HCT116 (cell line): ENCODE measurements around the gene PIEZO2. TPM values are rescaled to one million over a fixed set of nuclear protein-coding genes. Genes with fewer than 3 reads are reported as not detected.

ENCODE experiments used
- ATAC-seq: fragments of 200-7000 bp; cut with Tn5 transposase; 2 replicates; pipeline ENCODE4 v1.9.1; 2020; ENCODE audit warnings: mild to moderate bottlenecking, moderate library complexity
- BruUV-seq: library from RNA; stranded (reverse); fragments of 400-500 nt; replicated peaks from 2 replicates; lab custom pipeline; 2021; lab: Mats Ljungman, UMichigan
- CTCF ChIA-PET: fragments of 300-600 bp; sonication (Branson Sonifier 250); formaldehyde crosslinking; loops from one replicate; lab custom pipeline; 2021; ENCODE audit warnings: antibody characterized with exemption; lab: Charles Lee
- POLR2A ChIA-PET: fragments of 300-600, 350-600 bp; sonication (Branson Sonifier 250); formaldehyde crosslinking; loops from one replicate; lab custom pipeline; 2021; ENCODE audit warnings: antibody characterized with exemption; lab: Charles Lee
- RAD21 ChIA-PET, 2 experiments: fragments of 300-600 bp; sonication (Branson Sonifier 250); formaldehyde crosslinking; loops; one replicate each; lab custom pipeline; 2023; ENCODE audit warnings: low total read pairs in 2 of 2; ENCODE audit not compliant: uncharacterized antibody in 2 of 2, unreplicated experiment in 2 of 2, low non-redundant PET in 1 of 2; lab: Charles Lee
- DNase-seq: peaks from one replicate; pipeline ENCODE4 v3.0.0-alpha.2; 2010; ENCODE audit warnings: low read depth, low spot score
- H2AFZ ChIP-seq: fragments of 200-600 bp; shearing (Covaris generic), sonication (generic); 2 replicates; pipeline ENCODE4 v1.6.1; 2017; ENCODE audit warnings: low read depth, mixed run types, mixed read lengths, antibody characterized with exemption, low read length; ENCODE audit not compliant: poor library complexity, severe bottlenecking
- H3K27ac ChIP-seq: 2 replicates; pipeline ENCODE4 v1.5.1; 2012; ENCODE audit warnings: low read depth, low read length
- H3K27me3 ChIP-seq: fragments of 200-600 bp; sonication (generic); 2 replicates; pipeline ENCODE4 v1.6.1; 2016; ENCODE audit warnings: mixed run types, low read length, mixed read lengths; ENCODE audit not compliant: insufficient read depth
- H3K36me3 ChIP-seq, 2 experiments: fragments of 200-500 bp in 1 of 2; fragments of 200-600 bp in 1 of 2; sonication (Bioruptor generic) in 1 of 2; sonication (generic) in 1 of 2; 2 replicates each; pipeline versions ENCODE4 v1.5.1 to v1.6.1; 2014 to 2016; ENCODE audit warnings: low read length in 2 of 2, inconsistent platforms in 1 of 2, mixed read lengths in 1 of 2, mixed run types in 1 of 2; ENCODE audit not compliant: insufficient read depth in 2 of 2, control insufficient read depth in 1 of 2
- H3K4me1 ChIP-seq, 2 experiments: fragments of 200-600 bp in 1 of 2; sonication (generic) in 1 of 2; 2 replicates each; pipeline versions ENCODE4 v1.5.1 to v1.6.1; 2012 to 2017; ENCODE audit warnings: low read length in 2 of 2, inconsistent platforms in 1 of 2, mild to moderate bottlenecking in 1 of 2, mixed read lengths in 1 of 2, mixed run types in 1 of 2, moderate library complexity in 1 of 2; ENCODE audit not compliant: insufficient read depth in 2 of 2, control insufficient read depth in 1 of 2
- H3K4me2 ChIP-seq: fragments of 200-600 bp; sonication (generic); 2 replicates; pipeline ENCODE4 v1.6.1; 2017; ENCODE audit warnings: mixed run types, low read length, mixed read lengths
- H3K4me3 ChIP-seq, 2 experiments: fragments of 200-600 bp in 1 of 2; sonication (generic) in 1 of 2; replicated peaks in 1 of 2; 2 replicates each; pipeline ENCODE4 v1.5.1; 2011 to 2016; ENCODE audit warnings: low read length in 2 of 2, control low read depth in 1 of 2, low read depth in 1 of 2, mild to moderate bottlenecking in 1 of 2, mixed read lengths in 1 of 2, mixed run types in 1 of 2
- H3K79me2 ChIP-seq: fragments of 200-600 bp; sonication (generic); 2 replicates; pipeline ENCODE4 v1.6.1; 2017; ENCODE audit warnings: mild to moderate bottlenecking, mixed run types, low read length, moderate library complexity, mixed read lengths; ENCODE audit not compliant: insufficient read depth
- H3K9ac ChIP-seq: fragments of 200-600 bp; sonication (generic); 2 replicates; pipeline ENCODE4 v1.6.1; 2016; ENCODE audit warnings: low read length, mixed read lengths
- H3K9me2 ChIP-seq: fragments of 200-600 bp; sonication (generic), shearing (Covaris generic); 2 replicates; pipeline ENCODE4 v1.6.1; 2017; ENCODE audit warnings: mixed run types, mild to moderate bottlenecking, moderate library complexity; ENCODE audit not compliant: insufficient read depth
- H3K9me3 ChIP-seq, 2 experiments: fragments of 200-500 bp in 1 of 2; fragments of 200-600 bp in 1 of 2; sonication (Bioruptor generic) in 1 of 2; sonication (generic) in 1 of 2; 2 replicates each; pipeline ENCODE4 v1.6.1; 2014 to 2017; ENCODE audit warnings: low read length in 2 of 2, mixed read lengths in 2 of 2, inconsistent platforms in 1 of 2, low read depth in 1 of 2, mild to moderate bottlenecking in 1 of 2, mixed run types in 1 of 2, moderate library complexity in 1 of 2; ENCODE audit not compliant: control insufficient read depth in 1 of 2, insufficient read depth in 1 of 2
- H4K20me1 ChIP-seq: fragments of 200-600 bp; sonication (generic), shearing (Covaris generic); 2 replicates; pipeline ENCODE4 v1.6.1; 2017; ENCODE audit warnings: mixed run types, mild to moderate bottlenecking, moderate library complexity; ENCODE audit not compliant: insufficient read depth
- ELF1 ChIP-seq: IDR thresholded peaks from 2 replicates; pipeline ENCODE4 v1.6.1; 2012; ENCODE audit warnings: low read depth, borderline replicate concordance
- EZH2 ChIP-seq: fragments of 200-600 bp; sonication (generic); IDR thresholded peaks from 2 replicates; pipeline ENCODE4 v1.6.1; 2017; ENCODE audit warnings: antibody characterized with exemption, mixed run types
- JUND ChIP-seq: IDR thresholded peaks from 2 replicates; pipeline ENCODE4 v1.6.1; 2012
- TCF7L2 ChIP-seq: IDR thresholded peaks from 2 replicates; pipeline ENCODE4 v1.7.0; 2011; ENCODE audit warnings: borderline replicate concordance, inconsistent platforms; ENCODE audit not compliant: insufficient read depth, insufficient read length; ENCODE audit errors: extremely low read depth
- YY1 ChIP-seq: IDR thresholded peaks from 2 replicates; pipeline ENCODE4 v1.6.1; 2011; ENCODE audit warnings: low read length, low read depth, moderate library complexity, mild to moderate bottlenecking; ENCODE audit not compliant: insufficient replicate concordance; ENCODE audit errors: extremely low read depth
- ZFX ChIP-seq: fragments of 450-650 bp; IDR thresholded peaks from 2 replicates; pipeline ENCODE4 v1.6.1; 2017
- ZNF274 ChIP-seq: fragments of 200-500 bp; sonication (Bioruptor generic); IDR thresholded peaks from 2 replicates; pipeline ENCODE4 v1.6.1; 2014; ENCODE audit warnings: mild to moderate bottlenecking, low read depth, low read length, inconsistent platforms
- intact Hi-C: fragments of 100-400 bp; cut with micrococcal nuclease; formaldehyde crosslinking; loops from 2 replicates; pipeline ENCODE4 v1.10.0; 2022
- total RNA-seq: library from RNA; stranded (reverse); gene quantifications from one replicate; pipeline ENCODE4 v1.2.1, GENCODE V29; 2021; ENCODE audit not compliant: unreplicated experiment
- TF ChIP-seq, protein P1 (sequence below), 3 experiments: fragments of 200-600 bp in 1 of 3; sonication (generic) in 1 of 3; IDR thresholded peaks in 2 of 3; conservative IDR thresholded peaks in 1 of 3; 2 replicates each; pipeline ENCODE4 v1.5.1; 2012 to 2017; ENCODE audit warnings: low read depth in 2 of 3, low read length in 2 of 3, antibody characterized with exemption in 1 of 3, borderline replicate concordance in 1 of 3, control low read depth in 1 of 3, mild to moderate bottlenecking in 1 of 3, mixed read lengths in 1 of 3, mixed run types in 1 of 3, moderate library complexity in 1 of 3; ENCODE audit not compliant: insufficient read depth in 1 of 3
- TF ChIP-seq, protein P2 (sequence below): IDR thresholded peaks from 2 replicates; pipeline ENCODE4 v1.6.1; 2012

The PIEZO2 gene
- total RNA-seq, 1 experiment from 2014 or later = 0.34 TPM

- no peak for DNase-seq
- RAD21 ChIA-PET = no interaction called here
- TF ChIP-seq ZNF274 = no peak
- TF ChIP-seq JUND = no peak
- no peak for TF ChIP-seq EZH2
- TF ChIP-seq, protein P1, sequence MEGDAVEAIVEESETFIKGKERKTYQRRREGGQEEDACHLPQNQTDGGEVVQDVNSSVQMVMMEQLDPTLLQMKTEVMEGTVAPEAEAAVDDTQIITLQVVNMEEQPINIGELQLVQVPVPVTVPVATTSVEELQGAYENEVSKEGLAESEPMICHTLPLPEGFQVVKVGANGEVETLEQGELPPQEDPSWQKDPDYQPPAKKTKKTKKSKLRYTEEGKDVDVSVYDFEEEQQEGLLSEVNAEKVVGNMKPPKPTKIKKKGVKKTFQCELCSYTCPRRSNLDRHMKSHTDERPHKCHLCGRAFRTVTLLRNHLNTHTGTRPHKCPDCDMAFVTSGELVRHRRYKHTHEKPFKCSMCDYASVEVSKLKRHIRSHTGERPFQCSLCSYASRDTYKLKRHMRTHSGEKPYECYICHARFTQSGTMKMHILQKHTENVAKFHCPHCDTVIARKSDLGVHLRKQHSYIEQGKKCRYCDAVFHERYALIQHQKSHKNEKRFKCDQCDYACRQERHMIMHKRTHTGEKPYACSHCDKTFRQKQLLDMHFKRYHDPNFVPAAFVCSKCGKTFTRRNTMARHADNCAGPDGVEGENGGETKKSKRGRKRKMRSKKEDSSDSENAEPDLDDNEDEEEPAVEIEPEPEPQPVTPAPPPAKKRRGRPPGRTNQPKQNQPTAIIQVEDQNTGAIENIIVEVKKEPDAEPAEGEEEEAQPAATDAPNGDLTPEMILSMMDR (IDR thresholded peaks at IDR 0.05 in 2 of 3, conservative IDR thresholded peaks at IDR 0.05 in 1 of 3; ENCODE audit: borderline replicate concordance in 1 of 3, insufficient read depth in 1 of 3, low read depth in 2 of 3, low read length in 2 of 3) = no peak
- TF ChIP-seq ELF1 = no peak
- Histone ChIP-seq H4K20me1 (no peaks in the 10 kb centered on the region), H3K9ac (no peak overlapping the region), H3K4me1 (no peaks in the 10 kb centered on the region), H3K27me3 (no peaks in the 10 kb centered on the region), H3K36me3 (no peaks in the 10 kb centered on the region), H3K27ac (no peak overlapping the region), H3K4me2 (no peak overlapping the region), H2AFZ (no peak overlapping the region), H3K79me2 (no peaks in the 10 kb centered on the region), H3K9me3 (no peaks in the 10 kb centered on the region), H3K9me2 (no peaks in the 10 kb centered on the region), H3K4me3 (no peak overlapping the region)
- BruUV-seq = no TSS peak
- intact Hi-C loops = no loop called here
- CTCF ChIA-PET = no interaction called here
- POLR2A ChIA-PET = no interaction called here
- ATAC-seq = no peak
Observed at GRCh38 chr18:10909724-10910123, 239.6 kb downstream of the PIEZO2 start.

DNA sequence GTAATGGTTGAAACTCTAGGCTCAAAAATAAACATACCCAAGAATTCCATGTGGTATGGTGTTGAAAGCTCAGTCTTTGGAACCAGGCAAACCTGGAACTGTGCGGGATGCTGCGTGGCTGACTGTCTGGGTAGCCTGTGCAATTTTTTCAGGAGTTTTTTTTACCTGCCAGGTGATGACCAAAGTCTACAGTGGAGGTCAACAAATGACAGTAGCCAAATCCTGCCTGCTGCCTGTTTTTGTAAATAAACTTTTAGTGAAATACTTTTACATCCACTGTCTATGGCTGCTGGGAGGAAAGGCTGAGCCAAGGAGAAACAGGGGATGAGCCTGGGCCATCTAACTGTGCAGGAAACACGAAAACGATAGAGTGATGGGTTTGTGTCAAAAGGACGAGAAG, 240.6 kb downstream of the PIEZO2 start:
- no peaks in the 10 kb centered on the region for H3K9me3 ChIP-seq
- RAD21 ChIA-PET = no interaction called here
- intact Hi-C loops = no loop called here
- H3K27me3 ChIP-seq = no peaks in the 10 kb centered on the region
- ATAC-seq (no peak), DNase-seq (no peak)
- no peak overlapping the region for H3K27ac ChIP-seq
- H4K20me1 ChIP-seq = no peaks in the 10 kb centered on the region
- H3K4me3 ChIP-seq = no peak overlapping the region
- no TSS peak for BruUV-seq
- H3K4me2 ChIP-seq = no peak overlapping the region
- no peaks in the 10 kb centered on the region for H3K9me2 ChIP-seq
- CTCF ChIA-PET = no interaction called here
- POLR2A ChIA-PET = no interaction called here
- no peaks in the 10 kb centered on the region for H3K36me3 ChIP-seq
- TF ChIP-seq YY1 = no peak
- TF ChIP-seq TCF7L2 = no peak
- TF ChIP-seq, protein P2, sequence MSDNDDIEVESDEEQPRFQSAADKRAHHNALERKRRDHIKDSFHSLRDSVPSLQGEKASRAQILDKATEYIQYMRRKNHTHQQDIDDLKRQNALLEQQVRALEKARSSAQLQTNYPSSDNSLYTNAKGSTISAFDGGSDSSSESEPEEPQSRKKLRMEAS = no peak
- no peak for TF ChIP-seq ZFX
- H3K4me1 ChIP-seq = no peaks in the 10 kb centered on the region
- no peaks in the 10 kb centered on the region for H3K79me2 ChIP-seq
- no peak overlapping the region for H3K9ac ChIP-seq
- no peak overlapping the region for H2AFZ ChIP-seq
